Mesenchymal stem cell (in vitro differentiated cells and primary cell): Measurements from ENCODE around the gene WWOX.

Experiments
- DNase-seq: peaks from one replicate; pipeline ENCODE4 v3.0.0-alpha.2; 2013
- H2AFZ ChIP-seq: one replicate; pipeline ENCODE4 v1.6.1; 2013; ENCODE audit warnings: low read depth, mild to moderate bottlenecking, control low read depth, inconsistent platforms, low read length, moderate library complexity
- H2AK5ac ChIP-seq: 2 replicates; pipeline ENCODE4 v1.6.1; 2013; ENCODE audit warnings: low read length, moderate library complexity, mild to moderate bottlenecking, inconsistent platforms; ENCODE audit not compliant: severe bottlenecking
- H2BK120ac ChIP-seq: one replicate; pipeline ENCODE4 v1.6.1; 2013; ENCODE audit warnings: low read depth, mild to moderate bottlenecking, inconsistent platforms, low read length, moderate library complexity
- H2BK12ac ChIP-seq, 2 experiments: one replicate each; pipeline ENCODE4 v1.6.1; 2013; ENCODE audit warnings: inconsistent platforms in 2 of 2, low read length in 2 of 2, mild to moderate bottlenecking in 2 of 2, moderate library complexity in 2 of 2, control low read depth in 1 of 2
- H2BK15ac ChIP-seq: one replicate; pipeline ENCODE4 v1.6.1; 2013; ENCODE audit warnings: mild to moderate bottlenecking, low read depth, inconsistent platforms; ENCODE audit not compliant: poor library complexity, severe bottlenecking
- H2BK5ac ChIP-seq: 2 replicates; pipeline ENCODE4 v1.6.1; 2013; ENCODE audit warnings: low read depth, mild to moderate bottlenecking, low read length, control low read depth, inconsistent platforms; ENCODE audit not compliant: poor library complexity, severe bottlenecking
- H3K14ac ChIP-seq, 2 experiments: one replicate each; pipeline ENCODE4 v1.6.1; 2013; ENCODE audit warnings: inconsistent platforms in 2 of 2, low read length in 2 of 2, control low read depth in 1 of 2, mild to moderate bottlenecking in 1 of 2, moderate library complexity in 1 of 2
- H3K18ac ChIP-seq, 2 experiments: one replicate each; pipeline ENCODE4 v1.6.1; 2013; ENCODE audit warnings: inconsistent platforms in 2 of 2, low read length in 2 of 2, control low read depth in 1 of 2, low read depth in 1 of 2, mild to moderate bottlenecking in 1 of 2
- H3K23ac ChIP-seq, 2 experiments: one replicate each; pipeline ENCODE4 v1.6.1; 2013; ENCODE audit warnings: inconsistent platforms in 2 of 2, low read length in 2 of 2, mild to moderate bottlenecking in 2 of 2, moderate library complexity in 2 of 2, control low read depth in 1 of 2
- H3K27ac ChIP-seq: 2 replicates; pipeline ENCODE4 v1.5.1; 2013; ENCODE audit warnings: mild to moderate bottlenecking, moderate library complexity, low read length, control low read depth, inconsistent platforms; ENCODE audit not compliant: poor library complexity, severe bottlenecking
- H3K27me3 ChIP-seq, 2 experiments: 2 replicates each; pipeline versions ENCODE4 v1.6.1 to v1.7.0; 2013; ENCODE audit warnings: low read length in 2 of 2, mild to moderate bottlenecking in 2 of 2, moderate library complexity in 2 of 2, control low read depth in 1 of 2, inconsistent platforms in 1 of 2; ENCODE audit not compliant: control insufficient read depth in 1 of 2, insufficient read depth in 1 of 2
- H3K36me3 ChIP-seq, 2 experiments: 2 replicates each; pipeline versions ENCODE4 v1.6.1 to v1.7.0; 2013; ENCODE audit warnings: low read length in 2 of 2, control low read depth in 1 of 2, inconsistent platforms in 1 of 2, low read depth in 1 of 2, mild to moderate bottlenecking in 1 of 2; ENCODE audit not compliant: insufficient read depth in 2 of 2, control insufficient read depth in 1 of 2
- H3K4ac ChIP-seq, 2 experiments: one replicate each; pipeline ENCODE4 v1.6.1; 2013; ENCODE audit warnings: inconsistent platforms in 2 of 2, low read length in 2 of 2, mild to moderate bottlenecking in 2 of 2, moderate library complexity in 2 of 2, control low read depth in 1 of 2, low read depth in 1 of 2
- H3K4me1 ChIP-seq: 2 replicates; pipeline ENCODE4 v1.6.1; 2013; ENCODE audit warnings: low read depth, low read length, control low read depth; ENCODE audit not compliant: control insufficient read depth, insufficient read depth
- H3K4me2 ChIP-seq: 2 replicates; pipeline ENCODE4 v1.6.1; 2013; ENCODE audit warnings: low read length, mild to moderate bottlenecking, inconsistent platforms; ENCODE audit not compliant: poor library complexity, severe bottlenecking
- H3K4me3 ChIP-seq, 2 experiments: 2 replicates each; pipeline versions ENCODE4 v1.5.1 to v1.7.0; 2013; ENCODE audit warnings: low read length in 2 of 2, mild to moderate bottlenecking in 2 of 2, control low read depth in 1 of 2, low read depth in 1 of 2; ENCODE audit not compliant: insufficient read depth in 1 of 2
- H3K79me1 ChIP-seq: replicated peaks from 2 replicates; pipeline ENCODE4 v1.6.1; 2013; ENCODE audit warnings: mild to moderate bottlenecking, control low read depth, low read length, inconsistent platforms; ENCODE audit not compliant: poor library complexity, severe bottlenecking
- H3K9ac ChIP-seq: 2 replicates; pipeline ENCODE4 v1.7.0; 2013; ENCODE audit warnings: mild to moderate bottlenecking, low read length, moderate library complexity
- H3K9me3 ChIP-seq: 2 replicates; pipeline ENCODE4 v1.7.0; 2013; ENCODE audit warnings: mild to moderate bottlenecking, low read length; ENCODE audit not compliant: control insufficient read depth
- H4K8ac ChIP-seq: one replicate; pipeline ENCODE4 v1.6.1; 2013; ENCODE audit warnings: inconsistent platforms, mild to moderate bottlenecking, low read length, moderate library complexity
- H4K91ac ChIP-seq: one replicate; pipeline ENCODE4 v1.6.1; 2013; ENCODE audit warnings: mild to moderate bottlenecking, low read length, inconsistent platforms
- WGBS: methylation state at CpG from one replicate; pipeline ENCODE4 v1.1.7; 2013; ENCODE audit warnings: mixed read lengths; 5-methylcytosine and 5-hydroxymethylcytosine counted together

Gene WWOX

GRCh38 chr16:79130616-79131015 is 1031.2 kb downstream of the WWOX start:
- H3K9me3 ChIP-seq = no peaks in the 10 kb centered on the region
- H2BK12ac ChIP-seq = no peak overlapping the region
- H2BK120ac ChIP-seq = no peak overlapping the region
- H3K23ac ChIP-seq = no peak overlapping the region
- H3K18ac ChIP-seq = no peak overlapping the region
- no peak overlapping the region for H2BK5ac ChIP-seq
- no peaks in the 10 kb centered on the region for H3K27me3 ChIP-seq
- no peak overlapping the region for H3K27ac ChIP-seq
- no peaks in the 10 kb centered on the region for H3K4me1 ChIP-seq
- H3K14ac ChIP-seq = no peak overlapping the region
- no peak overlapping the region for H3K4ac ChIP-seq
- no peak overlapping the region for H3K4me2 ChIP-seq
- H2AK5ac ChIP-seq = no peak overlapping the region
- WGBS = 96% methylated on average over 6 of the region's 7 CpGs
- no peak overlapping the region for H3K4me3 ChIP-seq
- no peak overlapping the region for H3K9ac ChIP-seq
- no peaks in the 10 kb centered on the region for H3K79me1 ChIP-seq
- no peak overlapping the region for H2BK15ac ChIP-seq
- H4K8ac ChIP-seq = no peak overlapping the region
- H3K36me3 ChIP-seq = no peaks in the 10 kb centered on the region
- H4K91ac ChIP-seq = no peak overlapping the region
- H2AFZ ChIP-seq = no peak overlapping the region
- DNase-seq = no peak

GRCh38 chr16:79131321-79132075 is 1032.0 kb downstream of the WWOX start:
- no peak for DNase-seq
- H3K9me3 ChIP-seq = no peaks in the 10 kb centered on the region
- H3K4ac ChIP-seq = no peak overlapping the region
- no peak overlapping the region for H3K27ac ChIP-seq
- H3K27me3 ChIP-seq = no peaks in the 10 kb centered on the region
- H4K8ac ChIP-seq = no peak overlapping the region
- H2BK5ac ChIP-seq = no peak overlapping the region
- no peaks in the 10 kb centered on the region for H3K4me1 ChIP-seq
- H3K9ac ChIP-seq = no peak overlapping the region
- H3K4me3 ChIP-seq = no peak overlapping the region
- no peak overlapping the region for H2BK120ac ChIP-seq
- no peak overlapping the region for H2AFZ ChIP-seq
- no peak overlapping the region for H3K23ac ChIP-seq
- no peak overlapping the region for H3K4me2 ChIP-seq
- no peak overlapping the region for H4K91ac ChIP-seq
- no peak overlapping the region for H2BK15ac ChIP-seq
- no peak overlapping the region for H3K18ac ChIP-seq
- H3K14ac ChIP-seq = no peak overlapping the region
- no peak overlapping the region for H2AK5ac ChIP-seq
- no peaks in the 10 kb centered on the region for H3K79me1 ChIP-seq
- H3K36me3 ChIP-seq = no peaks in the 10 kb centered on the region
- H2BK12ac ChIP-seq = no peak overlapping the region
- WGBS = 94% methylated on average over 4 of the region's 6 CpGs

- no peaks in the 10 kb centered on the region for H3K9me3 ChIP-seq
- no peak for DNase-seq
- no peak overlapping the region for H3K23ac ChIP-seq
- no peak overlapping the region for H2BK15ac ChIP-seq
- no peak overlapping the region for H2BK120ac ChIP-seq
- no peaks in the 10 kb centered on the region for H3K4me1 ChIP-seq
- H3K4ac ChIP-seq = no peak overlapping the region
- no peak overlapping the region for H3K9ac ChIP-seq
- H3K18ac ChIP-seq = no peak overlapping the region
- no peak overlapping the region for H3K4me3 ChIP-seq
- H4K8ac ChIP-seq = no peak overlapping the region
- no peaks in the 10 kb centered on the region for H3K36me3 ChIP-seq
- H3K27me3 ChIP-seq = no peaks in the 10 kb centered on the region
- H2AFZ ChIP-seq = no peak overlapping the region
- no peak overlapping the region for H2AK5ac ChIP-seq
- WGBS = 83% methylated on average over 3 of the region's 3 CpGs
- H4K91ac ChIP-seq = no peak overlapping the region
- H3K27ac ChIP-seq = no peak overlapping the region
- no peak overlapping the region for H2BK12ac ChIP-seq
- no peak overlapping the region for H3K14ac ChIP-seq
- H3K79me1 ChIP-seq = no peaks in the 10 kb centered on the region
- H2BK5ac ChIP-seq = no peak overlapping the region
- H3K4me2 ChIP-seq = no peak overlapping the region
Observed at GRCh38 chr16:79132701-79133100, 1033.2 kb downstream of the WWOX start.

GRCh38 chr16:79134300-79134699 is 1034.8 kb downstream of the WWOX start:
- Histone ChIP-seq H3K9ac (no peak overlapping the region), H4K91ac (no peak overlapping the region), H3K36me3 (no peaks in the 10 kb centered on the region), H3K4me2 (no peak overlapping the region), H3K18ac (no peak overlapping the region), H3K4me1 (no peaks in the 10 kb centered on the region), H2BK120ac (no peak overlapping the region), H3K27me3 (no peaks in the 10 kb centered on the region), H2BK5ac (no peak overlapping the region), H4K8ac (no peak overlapping the region), H2BK15ac (no peak overlapping the region), H3K27ac (no peak overlapping the region), H3K14ac (no peak overlapping the region), H3K23ac (no peak overlapping the region), H2BK12ac (no peak overlapping the region), H2AFZ (no peak overlapping the region), H3K4me3 (no peak overlapping the region), H3K79me1 (no peaks in the 10 kb centered on the region), H3K4ac (no peak overlapping the region), H3K9me3 (no peaks in the 10 kb centered on the region), H2AK5ac (no peak overlapping the region)
- WGBS = 78% methylated on average over 5 of the region's 5 CpGs
- DNase-seq = no peak
